Lower leg skin (tissue), 4 donors: ENCODE measurements around the gene CLIC4. TPM values are rescaled to one million over a fixed set of nuclear protein-coding genes. Genes with fewer than 3 reads are reported as not detected.

Source experiments
- DNase-seq, 2 donors: peaks; one replicate each; pipeline ENCODE4 v3.0.0-alpha.2; 2019; ENCODE audit warnings: low spot score in 2 of 2
- H3K4me3 ChIP-seq: fragments of 200-600 bp; sonication (generic); 2 replicates; pipeline ENCODE4 v1.5.1; 2017; ENCODE audit warnings: mild to moderate bottlenecking, low read depth; ENCODE audit not compliant: poor library complexity, severe bottlenecking
- CTCF ChIP-seq, 3 donors: fragments of 450-650 bp; IDR thresholded peaks; one replicate each; pipeline ENCODE4 v1.5.1; 2016; ENCODE audit warnings: antibody characterized with exemption in 3 of 3, mild to moderate bottlenecking in 3 of 3, moderate library complexity in 2 of 3
- POLR2A ChIP-seq, 2 donors: fragments of 450-650 bp; IDR thresholded peaks; one replicate each; pipeline ENCODE4 v1.6.1; 2016 to 2017; ENCODE audit warnings: antibody characterized with exemption in 2 of 2, mild to moderate bottlenecking in 1 of 2, moderate library complexity in 1 of 2
- WGBS, 2 donors: methylation state at CpG; one replicate each; pipeline ENCODE4 v1.1.5; 2018; 5-methylcytosine and 5-hydroxymethylcytosine counted together
- intact Hi-C: fragments of 100-400 bp; cut with DNase I; formaldehyde crosslinking; loops from one replicate; pipeline ENCODE4 v1.15.0; 2023; ENCODE audit warnings: low total_unique reads
- total RNA-seq, 4 donors: library from RNA; depleted of rRNA; stranded (reverse); fragments of >200 nt; gene quantifications; one replicate each; pipeline ENCODE4 v1.1.0, GENCODE V29; 2016

Gene CLIC4
- total RNA-seq, 4 donors from 2014 or later = 32.0 to 97.3 (median 60.7) TPM

- intact Hi-C loops = no loop called here
Observed at GRCh38 chr1:24709791-24710441, 35.3 kb upstream of the CLIC4 start.

GRCh38 chr1:24711329-24711728 lies 33.9 kb upstream of the CLIC4 start:
- no peak overlapping the region for H3K4me3 ChIP-seq
- whole genome bisulfite sequencing, 2 donors = 94 to 96% methylated on average over 4 of the region's 4 CpGs
- intact Hi-C loops = no loop called here
- DNase-seq = no peak
- TF ChIP-seq CTCF (IDR thresholded peaks at IDR 0.05) = no peak

More at GRCh38 chr1:24709791-24710441, 35.3 kb upstream of the CLIC4 start:
- TF ChIP-seq POLR2A (IDR thresholded peaks at IDR 0.05) (no peak), CTCF (IDR thresholded peaks at IDR 0.05) (no peak)
- H3K4me3 ChIP-seq = no peak overlapping the region
- DNase-seq = no peak
- WGBS, 2 donors = 79 to 84% methylated on average over 5 of the region's 5 CpGs

GRCh38 chr1:24713176-24713575 lies 32.1 kb upstream of the CLIC4 start:
- intact Hi-C loops = no loop called here
- DNase-seq = no peak
- TF ChIP-seq CTCF (IDR thresholded peaks at IDR 0.05) (no peak), POLR2A (IDR thresholded peaks at IDR 0.05) (no peak)
- H3K4me3 ChIP-seq = no peak overlapping the region
- 96 to 97% methylated on average over 4 of the region's 4 CpGs for WGBS, 2 donors

- TF ChIP-seq POLR2A (IDR thresholded peaks at IDR 0.05) = no peak
- no peak for TF ChIP-seq CTCF (IDR thresholded peaks at IDR 0.05)
- no peak overlapping the region for H3K4me3 ChIP-seq
- WGBS, 2 donors = 76 to 80% methylated on average over 5 of the region's 5 CpGs
- intact Hi-C loops = no loop called here
- DNase-seq = no peak
Observed at GRCh38 chr1:24713736-24714135, 31.5 kb upstream of the CLIC4 start.

GRCh38 chr1:24714859-24715520 lies 30.3 kb upstream of the CLIC4 start:
- no peak overlapping the region for H3K4me3 ChIP-seq
- no peak for DNase-seq
- intact Hi-C loops = no loop called here

More at GRCh38 chr1:24714859-24715520, 30.3 kb upstream of the CLIC4 start:
- 64 to 87% methylated on average over 8 of the region's 8 CpGs for WGBS, 2 donors
- TF ChIP-seq CTCF (IDR thresholded peaks at IDR 0.05) = no peak
- TF ChIP-seq POLR2A (IDR thresholded peaks at IDR 0.05) = no peak
